ENCODE data around the gene NOX4.
"Not testable (repeated sequence)": the region's sequence is repeated elsewhere in the genome, so short reads cannot be mapped to it uniquely, and the experiment has no call there.

- TF ChIP-seq CTCF, POLR2A, POLR2AphosphoS5 (IDR thresholded peaks at IDR 0.05): not testable (repeated sequence)
These were observed 188.1 kb downstream of the NOX4 start for GRCh38 chr11:89303029-89303428.
